ENCODE data around the gene ITPR1.

The ITPR1 gene

DNA sequence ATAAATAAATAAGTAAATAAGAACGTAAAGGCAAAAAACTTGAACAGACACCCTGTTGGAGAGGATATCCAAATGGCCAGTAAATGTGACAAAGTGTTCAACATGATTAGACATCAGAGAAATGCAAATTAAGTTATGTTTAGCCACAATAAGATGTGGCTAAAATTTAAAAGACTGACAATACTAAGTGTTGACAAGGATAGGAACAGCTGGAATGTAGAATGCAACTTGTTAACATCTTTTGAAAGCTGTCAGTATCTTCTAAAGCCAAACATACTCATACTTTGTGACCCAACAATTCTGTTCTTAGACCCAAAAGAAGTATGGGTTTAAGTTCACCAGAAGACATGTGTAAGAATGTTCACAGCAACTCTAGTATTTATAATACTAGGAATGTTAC is 197.1 kb downstream of the ITPR1 start:
- no peak for DNase-seq

DNA sequence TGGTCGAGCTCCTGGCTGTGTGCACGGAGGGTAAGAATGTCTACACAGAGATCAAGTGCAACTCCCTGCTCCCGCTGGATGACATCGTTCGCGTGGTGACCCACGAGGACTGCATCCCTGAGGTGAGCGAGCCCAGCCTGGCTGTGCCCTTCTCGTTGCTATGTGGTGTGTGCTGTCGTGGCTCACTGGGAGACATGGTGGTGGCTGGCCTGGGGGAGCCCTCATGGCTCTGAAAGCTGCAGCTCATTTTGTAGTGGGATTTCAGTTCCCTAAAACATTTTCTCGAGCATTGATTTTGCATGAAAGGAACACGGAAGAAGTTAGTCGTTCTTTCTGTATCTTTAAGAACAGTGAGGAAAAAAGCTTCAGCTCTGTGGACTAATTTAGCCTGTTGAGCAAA is 200.5 kb downstream of the ITPR1 start:
- no peak for DNase-seq

DNA sequence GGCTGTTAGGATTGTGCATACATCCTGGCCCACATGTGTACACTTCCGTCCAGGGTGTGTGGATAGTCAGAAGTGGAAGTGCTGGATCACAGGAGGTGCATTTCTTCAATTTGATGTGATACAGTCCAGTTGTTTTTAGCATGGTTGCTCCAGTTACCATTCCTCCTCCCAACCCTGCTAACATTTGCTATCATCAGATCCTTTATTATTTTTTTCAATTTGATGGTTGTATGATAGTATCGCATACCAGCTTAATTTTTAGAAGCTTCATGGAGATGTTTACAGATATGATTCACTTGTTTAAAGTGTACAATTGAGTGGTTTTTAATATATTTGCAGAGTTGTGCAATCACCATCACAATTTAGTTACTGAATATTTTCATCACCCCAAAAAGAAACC is 202.7 kb downstream of the ITPR1 start:
- DNase-seq, result no peak

DNA sequence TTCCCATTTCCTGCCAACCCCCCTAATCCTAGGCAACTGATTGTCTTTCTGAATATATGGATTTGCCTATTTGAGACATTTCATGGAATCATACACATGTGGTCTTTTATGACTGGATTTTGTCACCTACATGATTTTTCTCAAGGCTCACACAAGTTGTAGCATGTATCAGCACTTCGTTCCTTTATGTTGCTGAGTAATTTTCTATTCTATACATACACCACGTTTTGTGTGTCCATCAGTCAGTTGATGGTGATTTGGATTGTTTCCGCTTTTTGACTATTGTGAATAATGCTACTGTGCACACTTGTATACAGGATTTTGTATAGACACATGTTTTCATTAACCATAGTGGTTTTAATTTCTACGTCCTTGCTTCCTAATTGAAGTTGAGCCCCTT is 203.1 kb downstream of the ITPR1 start:
- DNase-seq, result no peak

DNA sequence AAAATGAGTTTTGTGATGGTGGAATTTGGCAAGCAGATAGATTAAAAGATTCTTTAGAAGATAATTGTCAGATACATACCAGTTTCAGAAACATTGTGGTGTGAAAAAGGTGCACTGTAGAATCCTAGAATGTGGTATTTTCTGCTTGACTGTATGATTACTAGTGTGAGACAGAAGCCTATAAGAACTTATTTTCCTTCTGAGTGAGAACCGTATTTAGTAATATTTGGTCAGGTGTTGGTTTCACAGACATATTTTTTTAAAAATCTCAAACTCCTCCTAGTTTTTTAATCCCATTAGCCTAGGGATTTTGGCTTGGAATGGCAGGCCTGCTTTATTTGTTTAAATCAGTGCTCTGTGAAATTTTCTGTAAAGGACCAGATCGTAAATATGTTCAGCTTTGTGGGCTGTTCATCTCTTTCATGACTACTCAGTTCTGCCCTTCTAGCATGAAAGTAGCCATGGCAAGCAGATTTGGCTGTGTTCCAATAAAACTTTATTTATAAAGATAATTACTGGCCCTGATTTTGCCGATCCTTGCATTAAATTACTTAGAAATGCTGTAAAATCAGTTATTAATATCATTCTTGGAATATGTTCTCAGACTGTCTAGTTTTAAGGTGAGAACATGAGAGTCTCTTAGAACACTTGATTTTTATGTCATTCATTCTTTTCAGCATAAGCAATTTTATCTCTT is 205.1 kb downstream of the ITPR1 start:
- DNase-seq, result no peak

DNA sequence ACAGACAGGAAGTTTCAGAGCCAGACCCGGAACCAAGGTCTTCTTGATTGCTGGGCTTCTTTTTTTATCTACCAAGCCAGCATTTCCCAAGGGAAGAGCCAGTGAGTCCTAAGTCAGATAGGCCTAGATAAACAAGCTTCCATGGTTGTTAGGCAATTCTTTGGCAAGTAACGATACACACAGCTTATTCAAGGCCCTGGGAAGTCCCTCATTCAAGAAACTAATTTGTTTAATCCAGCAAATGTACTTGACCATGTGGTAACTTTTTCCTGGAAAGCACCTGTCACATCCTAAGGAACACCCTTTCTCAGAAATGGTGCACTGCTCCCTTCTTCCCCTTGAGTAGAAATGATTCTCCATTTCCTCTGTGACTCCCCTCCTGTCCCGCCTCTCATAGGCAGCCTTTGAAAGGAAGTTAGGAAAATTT is 209.9 kb downstream of the ITPR1 start:
- DNase-seq, result no peak

DNA sequence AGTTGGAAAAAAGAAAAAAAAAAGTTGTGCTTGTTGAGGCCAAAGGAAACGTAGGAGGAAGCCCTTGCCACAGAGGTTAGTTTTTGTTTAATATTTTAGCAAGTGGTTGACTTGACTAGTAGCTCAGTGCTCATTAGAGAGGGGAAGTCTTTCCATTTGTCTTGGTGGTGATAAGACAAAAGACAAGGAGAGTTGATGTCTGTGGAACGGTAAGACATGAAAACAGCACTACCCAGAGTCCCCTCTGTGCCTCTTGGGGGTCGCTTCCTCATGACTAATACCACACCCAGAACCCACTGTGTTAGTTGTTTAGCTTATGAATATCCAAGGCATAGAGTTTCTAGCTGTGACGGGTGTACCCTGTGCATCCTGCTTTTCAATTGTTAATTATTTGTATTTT is 211.4 kb downstream of the ITPR1 start:
- no peak for DNase-seq

DNA sequence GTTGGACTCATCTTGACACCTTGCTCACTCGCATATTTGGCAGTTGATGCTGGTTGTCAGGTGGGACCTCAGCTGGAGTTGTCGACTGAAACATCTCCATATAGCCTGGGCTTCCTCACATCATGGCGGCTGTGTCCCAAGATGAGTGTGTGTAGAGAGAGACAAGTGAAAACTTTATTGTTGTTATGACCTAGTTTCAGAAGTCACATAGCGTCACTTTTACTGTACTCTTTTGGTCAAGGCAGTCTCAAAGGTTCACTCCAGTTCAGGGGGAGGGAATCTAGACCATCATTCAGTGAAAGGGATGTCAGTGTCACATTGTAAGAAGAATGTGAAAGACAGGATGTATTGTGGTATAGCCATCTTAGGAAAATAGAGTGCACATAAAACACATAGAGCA is 214.2 kb downstream of the ITPR1 start:
- no peak for DNase-seq

DNA sequence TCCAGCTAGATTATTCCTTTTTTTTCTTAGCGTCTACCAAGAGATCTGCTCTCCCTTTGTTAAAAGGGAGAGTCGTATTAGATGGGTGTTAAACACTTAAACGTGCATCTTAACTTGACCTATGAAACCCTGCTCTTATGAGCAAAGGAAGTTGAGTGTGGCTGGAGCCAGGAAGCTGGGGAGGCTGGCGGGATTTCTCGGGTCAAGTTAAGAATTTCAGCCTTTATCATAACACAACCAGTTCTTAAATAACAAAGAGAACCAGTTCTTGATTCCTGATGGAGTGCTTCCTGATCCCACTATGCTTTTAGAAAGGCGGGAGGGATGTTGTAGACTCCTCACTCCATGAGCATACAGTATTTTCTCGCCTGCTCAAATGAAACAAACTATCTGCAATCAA is 215.1 kb downstream of the ITPR1 start:
- DNase-seq, result no peak

DNA sequence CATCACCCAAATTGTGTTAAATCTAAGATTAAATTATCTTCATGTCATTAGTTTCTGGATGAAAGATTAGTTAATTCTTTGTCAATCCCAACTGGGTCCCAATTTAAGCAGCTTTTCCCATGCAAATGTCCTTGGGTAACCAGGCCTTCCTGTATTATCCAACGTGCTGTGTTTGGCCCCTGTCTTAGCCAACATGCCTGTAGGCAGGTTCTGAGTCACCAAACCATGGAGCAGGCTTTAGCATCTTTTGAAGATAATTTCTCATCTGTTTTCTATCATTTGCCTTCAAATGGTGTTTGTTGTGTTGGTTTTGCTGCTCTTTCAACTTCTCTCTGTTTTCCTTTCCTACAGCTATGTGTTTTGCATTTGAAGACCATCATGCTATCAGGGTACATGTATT is 216.2 kb downstream of the ITPR1 start:
- no peak for DNase-seq

DNA sequence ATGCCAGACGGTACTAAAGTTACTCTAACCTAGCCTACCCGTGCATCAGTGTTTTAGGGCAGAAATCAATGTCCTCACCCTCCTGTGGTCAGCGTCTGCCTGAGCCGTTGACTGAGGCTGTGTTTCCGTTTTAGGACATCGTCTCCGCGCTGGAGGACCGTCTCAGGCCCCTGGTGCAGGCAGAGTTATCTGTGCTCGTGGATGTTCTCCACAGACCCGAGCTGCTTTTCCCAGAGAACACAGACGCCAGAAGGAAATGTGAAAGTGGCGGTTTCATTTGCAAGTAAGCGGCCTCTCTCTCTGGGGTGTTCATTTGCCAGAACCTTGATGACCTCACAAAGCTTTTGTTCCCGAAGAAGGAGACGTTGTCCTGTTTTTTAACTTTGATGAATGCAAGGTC is 217.0 kb downstream of the ITPR1 start:
- DNase-seq, result no peak

DNA sequence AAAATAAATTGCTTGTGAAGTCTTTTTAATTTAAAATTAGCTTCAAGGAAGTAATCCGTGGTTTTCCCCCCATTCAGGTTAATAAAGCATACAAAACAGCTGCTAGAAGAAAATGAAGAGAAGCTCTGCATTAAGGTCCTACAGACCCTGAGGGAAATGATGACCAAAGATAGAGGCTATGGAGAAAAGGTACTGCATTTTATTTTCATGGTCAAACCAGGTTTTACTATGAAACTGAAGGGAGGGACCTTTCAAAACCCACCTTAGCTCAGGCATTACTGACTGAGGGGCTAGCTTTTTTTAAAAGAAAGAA is 218.5 kb downstream of the ITPR1 start:
- no peak for DNase-seq

DNA sequence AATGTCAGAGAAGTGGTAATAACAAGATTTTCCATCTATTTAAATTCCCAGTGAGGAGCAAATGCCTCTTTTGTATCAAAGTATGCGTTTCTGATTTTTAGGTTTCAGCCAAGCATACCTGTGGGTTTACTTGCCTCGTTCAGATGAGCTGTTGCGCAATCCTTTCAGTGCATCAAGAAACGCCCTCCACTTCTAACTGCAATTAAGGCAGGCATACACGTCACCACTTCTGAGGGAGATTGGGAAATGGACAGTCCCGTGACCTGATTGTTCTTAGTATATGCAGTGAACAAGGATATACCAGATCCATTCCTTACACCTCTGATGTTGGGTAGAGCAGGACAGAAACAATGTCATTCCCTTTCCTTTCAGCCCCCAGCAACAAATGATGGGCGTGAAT is 219.0 kb downstream of the ITPR1 start:
- no peak for DNase-seq

DNA sequence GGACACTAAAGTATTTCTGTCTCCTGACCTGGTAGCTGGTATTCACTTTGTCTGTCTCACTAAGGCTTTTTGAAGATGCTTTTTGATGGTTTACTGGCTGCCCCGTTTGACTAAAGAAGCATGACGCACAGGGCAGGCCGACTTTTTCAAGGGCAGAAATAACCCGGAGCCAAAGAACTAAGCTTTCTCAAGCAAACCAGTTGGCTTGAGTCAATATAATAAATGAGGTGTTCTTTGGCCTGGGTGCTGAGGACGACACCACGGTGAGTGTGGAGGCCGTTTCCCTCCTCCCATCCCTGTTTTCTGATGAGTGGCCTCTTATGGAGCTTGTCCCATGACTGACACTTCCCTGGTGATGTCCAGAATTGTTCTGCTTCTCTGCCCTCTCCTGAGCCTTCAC is 220.9 kb downstream of the ITPR1 start:
- no peak for DNase-seq

DNA sequence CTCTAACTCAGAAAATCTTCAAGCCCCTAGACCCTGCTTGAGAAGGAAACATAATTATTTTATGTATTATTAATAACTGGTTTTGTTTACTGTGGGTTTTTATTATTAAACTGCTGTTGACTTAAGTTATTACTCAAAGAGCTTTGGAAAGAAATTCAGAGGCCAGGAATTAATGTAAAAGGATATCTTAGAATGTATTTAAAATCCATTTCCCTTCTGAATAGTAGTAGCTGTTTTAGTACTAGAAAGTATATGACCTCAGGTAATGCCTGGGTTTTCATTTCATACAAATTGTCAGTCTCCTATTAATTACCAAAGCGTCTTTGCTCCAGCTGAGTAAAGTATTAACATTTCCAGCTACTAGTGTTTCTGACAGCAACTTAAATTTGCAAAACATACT is 223.1 kb downstream of the ITPR1 start:
- no peak for DNase-seq

DNA sequence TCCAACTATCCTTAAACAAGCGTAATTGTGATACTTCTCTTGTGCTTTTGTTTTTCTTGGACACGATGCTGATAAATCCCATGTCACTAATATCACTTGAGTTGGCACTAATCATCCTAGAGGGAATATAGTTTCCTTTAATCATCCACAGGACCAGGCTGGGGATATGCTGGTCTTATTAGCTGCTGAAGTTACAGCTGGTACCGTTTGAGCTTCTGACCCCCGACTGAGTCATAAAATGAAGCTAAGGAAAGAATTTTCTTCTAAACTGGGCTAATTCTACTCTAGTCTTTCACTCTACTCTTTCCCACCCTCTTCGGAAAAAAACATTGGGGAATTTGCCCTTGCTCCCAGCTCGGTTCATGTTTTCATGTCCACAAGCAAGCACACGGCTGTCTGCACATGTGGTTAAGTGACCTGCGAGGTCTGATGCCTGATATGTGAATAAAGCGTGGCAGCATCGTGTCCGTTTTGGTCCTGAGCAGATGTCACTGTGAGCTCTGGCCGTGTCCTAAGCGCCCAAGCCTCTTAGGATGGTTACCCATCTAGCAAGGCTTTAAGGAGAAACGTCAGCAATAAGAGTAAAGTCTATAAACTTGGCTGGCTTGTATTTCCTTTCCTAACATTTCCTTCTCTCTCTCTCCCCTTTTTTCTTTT is 223.7 kb downstream of the ITPR1 start:
- DNase-seq, result no peak

DNA sequence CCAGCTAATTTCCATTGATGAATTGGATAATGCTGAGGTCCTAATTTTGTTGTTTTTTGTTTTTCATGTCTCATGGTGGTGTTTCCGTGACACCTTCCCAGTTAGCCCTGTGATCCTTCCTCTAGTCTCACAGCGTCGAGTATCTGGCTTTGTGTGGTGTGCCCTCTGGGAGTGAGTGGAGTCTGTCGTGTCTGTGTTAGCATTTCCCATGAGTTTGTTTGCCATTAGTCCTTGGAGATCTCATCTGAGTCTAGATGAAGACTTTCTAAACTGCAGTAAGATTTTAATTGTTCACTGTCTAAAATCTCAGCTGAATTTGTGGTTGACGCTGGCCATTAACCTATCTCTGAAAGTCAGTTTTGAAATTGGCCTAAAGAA is 224.2 kb downstream of the ITPR1 start:
- no peak for DNase-seq

DNA sequence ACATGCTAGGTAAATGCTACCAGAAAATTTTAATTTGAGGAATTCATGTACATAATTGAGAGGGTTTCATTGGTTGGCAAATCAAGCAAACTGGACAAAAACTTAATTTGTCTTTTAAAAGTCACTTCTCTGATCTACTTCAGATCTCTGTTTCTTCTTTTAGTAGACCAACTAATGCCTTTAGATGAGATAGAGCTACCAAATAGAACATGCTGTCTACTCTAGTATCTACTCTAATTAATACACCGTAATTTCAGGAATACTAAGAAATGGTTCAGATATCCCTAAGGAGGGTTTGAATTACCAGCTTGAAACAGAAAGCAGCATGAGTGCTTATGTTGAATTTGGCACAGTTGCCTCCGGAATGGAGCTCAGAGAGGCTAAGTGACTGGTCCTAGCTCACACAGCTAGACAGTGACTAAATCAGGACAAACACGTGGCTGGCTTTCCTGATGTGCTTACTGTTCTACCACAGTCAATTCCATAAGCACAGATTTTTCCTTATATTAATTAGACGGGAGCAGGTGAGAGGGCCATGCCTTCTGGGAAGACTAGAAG is 225.1 kb downstream of the ITPR1 start:
- DNase-seq, result no peak

DNA sequence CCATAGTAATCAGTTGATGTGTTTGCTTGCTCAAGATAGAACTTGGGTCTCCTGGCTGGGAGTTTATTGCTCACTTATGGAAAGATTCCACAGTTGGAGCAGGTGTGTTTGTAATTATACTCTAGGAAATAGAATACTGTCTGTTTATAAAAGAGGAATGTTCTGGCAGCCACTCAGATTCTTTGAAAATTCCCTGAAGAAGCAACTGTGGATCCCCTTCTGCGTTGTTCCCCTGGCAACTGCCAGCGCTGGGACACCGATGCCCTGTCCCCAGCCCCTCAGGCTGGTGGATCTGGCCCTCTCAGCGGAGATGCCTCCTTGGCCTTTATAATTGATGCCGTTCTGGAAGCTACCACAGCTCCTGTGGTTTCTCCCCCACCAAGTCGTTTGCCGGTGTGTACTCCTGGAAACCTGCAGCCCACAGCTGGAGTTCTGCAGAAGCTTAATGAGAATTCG is 225.9 kb downstream of the ITPR1 start:
- no peak for DNase-seq

DNA sequence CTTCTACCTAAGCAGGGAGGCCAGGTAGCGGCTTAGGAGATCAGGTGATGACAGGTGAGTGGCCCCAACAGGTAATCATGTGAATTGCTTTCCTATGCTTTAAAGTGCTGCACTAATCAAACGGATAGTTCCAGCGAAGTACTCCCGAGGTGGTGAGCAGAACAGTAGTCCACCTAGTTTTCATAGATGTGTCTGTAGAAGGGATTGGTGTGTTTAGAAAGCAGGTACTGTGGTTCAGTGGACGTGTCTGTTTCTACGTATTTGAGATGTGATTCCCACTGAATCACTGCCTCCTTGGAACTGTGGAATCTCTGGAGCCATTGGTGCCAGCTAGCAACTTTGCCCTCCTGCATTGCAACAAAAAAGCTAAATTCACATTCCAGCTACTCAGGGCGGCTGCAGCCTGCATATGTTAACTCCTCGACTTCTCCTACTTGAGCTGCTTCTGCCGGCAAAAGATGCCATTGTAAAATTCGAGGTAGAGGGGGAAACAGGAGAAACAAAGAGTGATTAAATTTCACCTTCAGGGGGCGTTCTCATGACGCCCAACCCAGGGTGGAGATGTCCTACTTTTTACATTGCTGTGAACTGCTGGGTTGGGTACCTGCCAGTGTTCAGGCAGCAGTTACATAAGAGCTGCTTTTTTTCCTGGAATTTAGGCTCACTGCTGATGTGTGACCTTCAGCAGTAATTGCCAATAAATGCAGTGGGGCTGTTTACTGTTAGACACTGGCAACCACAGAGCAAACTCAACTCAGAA is 227.3 kb downstream of the ITPR1 start:
- DNase-seq, result peak; percentile 37 to 44

DNA sequence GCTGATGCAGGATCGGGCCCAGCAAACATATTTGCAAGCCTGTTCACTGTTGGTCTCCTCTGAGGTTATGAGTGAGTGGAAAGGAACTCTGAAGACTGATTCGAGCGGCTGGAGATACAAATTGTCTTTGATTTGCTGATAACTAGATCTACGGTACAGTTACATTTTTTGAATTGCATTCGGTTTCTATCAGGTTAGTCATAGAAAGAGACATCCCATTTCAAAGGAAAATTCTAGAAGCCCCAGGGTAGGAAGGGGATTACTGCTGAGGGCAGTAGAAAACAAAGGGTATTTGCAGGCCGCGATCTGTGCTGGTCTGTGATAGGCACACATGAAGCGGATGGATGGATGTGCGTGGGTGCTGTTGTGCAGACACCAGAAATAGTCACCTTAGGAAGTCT is 228.4 kb downstream of the ITPR1 start:
- DNase-seq, result no peak

DNA sequence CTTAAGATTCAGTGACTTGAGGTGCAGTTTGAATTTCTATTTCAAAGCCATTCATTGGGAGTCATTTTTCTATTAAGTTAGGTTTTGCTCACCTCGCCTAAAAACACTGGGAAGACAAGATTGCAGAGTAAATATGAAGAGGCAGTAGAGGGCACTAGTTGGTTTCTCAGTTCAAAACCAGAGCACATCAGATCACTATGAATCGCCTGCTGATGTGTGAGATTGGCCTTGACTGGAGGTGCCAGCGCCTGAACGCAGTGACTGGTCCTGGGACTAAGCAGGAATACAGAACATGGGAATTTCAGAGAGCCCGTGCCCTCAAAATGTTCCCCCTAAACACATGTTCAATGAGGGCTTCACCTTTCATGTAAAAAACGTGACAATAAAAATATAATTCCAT is 229.0 kb downstream of the ITPR1 start:
- peak; percentile 26 to 62 for DNase-seq

DNA sequence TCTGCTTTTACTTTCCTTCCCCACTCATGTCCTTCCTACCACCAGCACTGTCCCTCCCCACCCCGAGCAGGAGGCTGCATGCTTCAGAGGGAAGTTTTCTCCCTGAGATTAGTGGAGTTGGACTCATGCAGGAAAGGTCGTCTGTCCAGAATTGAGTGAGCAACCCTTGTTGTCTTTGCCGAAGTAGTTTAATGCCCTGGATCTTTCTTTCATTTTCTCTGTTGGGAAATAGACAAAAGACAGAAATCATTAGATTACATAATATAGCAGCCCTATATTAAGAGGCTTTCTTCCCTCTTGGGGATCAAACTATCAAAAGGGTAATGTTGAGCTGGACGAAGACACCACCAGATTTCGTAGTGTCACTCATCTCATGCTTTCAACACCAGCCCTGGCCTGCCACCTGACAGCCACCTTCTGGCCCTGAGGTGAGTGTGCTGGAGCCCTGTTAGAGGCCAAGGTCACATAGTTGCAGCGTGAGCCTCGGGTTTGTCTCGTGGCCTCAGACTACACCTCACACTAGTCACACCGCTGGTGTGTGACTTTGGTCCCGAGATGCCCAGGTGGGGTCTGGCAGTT is 231.0 kb downstream of the ITPR1 start:
- DNase-seq, result no peak

DNA sequence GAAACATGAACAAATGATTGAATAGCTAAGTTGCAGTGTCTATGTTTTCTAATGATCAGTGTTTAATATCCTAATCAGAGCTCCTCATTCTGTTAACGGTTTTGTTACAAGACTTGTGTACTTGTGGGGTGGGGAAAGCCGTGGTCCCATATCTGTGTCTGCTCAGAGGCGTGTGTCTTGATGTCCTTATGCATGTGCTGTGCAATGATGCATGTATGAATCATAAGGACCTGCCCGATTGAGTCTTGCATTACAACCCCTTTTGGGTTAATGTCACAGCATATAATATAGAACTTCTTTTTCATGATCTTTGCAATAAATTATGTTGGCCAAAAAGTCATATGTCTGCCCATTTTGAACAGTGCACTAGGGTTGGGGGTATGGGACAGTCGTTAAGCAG is 233.4 kb downstream of the ITPR1 start:
- no peak for DNase-seq

Measured in SHP77 (cell line).